SK-N-SH (cell line): Measurements from ENCODE around the gene TMEM266. TPM values are rescaled to one million over a fixed set of nuclear protein-coding genes. Genes with fewer than 3 reads are reported as not detected.

Experiments used
- CTCF ChIA-PET: fragments of 300-600, 350-600 bp; formaldehyde crosslinking; extraction: SDS; loops from one replicate; lab custom pipeline; 2021; lab: Yijun Ruan, JAX
- POLR2A ChIA-PET: fragments of 350-600 bp; sonication (Branson Sonifier 250); formaldehyde crosslinking; extraction: SDS; loops from one replicate; lab custom pipeline; 2020; ENCODE audit warnings: antibody characterized with exemption, inconsistent platforms; lab: Yijun Ruan, JAX
- DNase-seq: peaks from one replicate; pipeline ENCODE4 v3.0.0; 2012
- H2AFZ ChIP-seq: fragments of 200-600 bp; sonication (generic); 2 replicates; pipeline ENCODE4 v1.8.1; 2016; ENCODE audit warnings: antibody characterized with exemption, mild to moderate bottlenecking, low read depth
- H3F3A ChIP-seq: fragments of 200-600 bp; sonication (generic); replicated peaks from 2 replicates; pipeline ENCODE3; 2016; ENCODE audit warnings: antibody characterized with exemption, mild to moderate bottlenecking; ENCODE audit not compliant: insufficient read depth
- H3K27ac ChIP-seq, 2 experiments: fragments of 200-500 bp in 1 of 2; fragments of 200-600 bp in 1 of 2; sonication (Bioruptor generic) in 1 of 2; sonication (generic), shearing (Covaris generic) in 1 of 2; 2 replicates each; pipeline versions ENCODE4 v1.5.1 to v1.6.1; 2014 to 2016; ENCODE audit warnings: low read depth in 2 of 2, inconsistent platforms in 1 of 2, low read length in 1 of 2, mild to moderate bottlenecking in 1 of 2, mixed read lengths in 1 of 2
- H3K27me3 ChIP-seq: fragments of 200-600 bp; sonication (generic), shearing (Covaris generic); 2 replicates; pipeline ENCODE4 v1.6.1; 2016; ENCODE audit warnings: mixed run types; ENCODE audit not compliant: insufficient read depth
- H3K36me3 ChIP-seq, 2 experiments: fragments of 200-500 bp in 1 of 2; fragments of 200-600 bp in 1 of 2; sonication (Bioruptor generic) in 1 of 2; sonication (generic) in 1 of 2; replicated peaks in 1 of 2; 2 replicates each; pipeline versions ENCODE3 to v1.5.1; 2014 to 2016; ENCODE audit warnings: low read length in 1 of 2, mild to moderate bottlenecking in 1 of 2; ENCODE audit not compliant: insufficient read depth in 2 of 2, control insufficient read depth in 1 of 2
- H3K4me1 ChIP-seq, 2 experiments: fragments of 200-500 bp in 1 of 2; fragments of 200-600 bp in 1 of 2; sonication (Bioruptor generic) in 1 of 2; sonication (generic), shearing (Covaris generic) in 1 of 2; 2 replicates each; pipeline versions ENCODE4 v1.5.1 to v1.6.1; 2014 to 2016; ENCODE audit warnings: low read depth in 1 of 2, low read length in 1 of 2, mixed run types in 1 of 2; ENCODE audit not compliant: insufficient read depth in 2 of 2, control insufficient read depth in 1 of 2
- H3K4me2 ChIP-seq: fragments of 200-600 bp; sonication (generic), shearing (Covaris generic); 2 replicates; pipeline ENCODE4 v1.6.1; 2017; ENCODE audit warnings: mixed run types
- H3K4me3 ChIP-seq, 2 experiments: fragments of 200-500 bp in 1 of 2; fragments of 200-600 bp in 1 of 2; sonication (Bioruptor generic) in 1 of 2; sonication (generic), shearing (Covaris generic) in 1 of 2; 2 replicates each; pipeline versions ENCODE4 v1.5.1 to v1.8.1; 2014 to 2016; ENCODE audit warnings: low read depth in 2 of 2, inconsistent platforms in 1 of 2, low read length in 1 of 2, mild to moderate bottlenecking in 1 of 2, mixed read lengths in 1 of 2, moderate library complexity in 1 of 2
- H3K79me2 ChIP-seq: fragments of 200-600 bp; sonication (generic); 2 replicates; pipeline ENCODE4 v1.8.1; 2017; ENCODE audit warnings: mild to moderate bottlenecking; ENCODE audit not compliant: insufficient read depth
- H3K9ac ChIP-seq: fragments of 200-600 bp; sonication (generic); 2 replicates; pipeline ENCODE4 v1.6.1; 2017; ENCODE audit warnings: mixed run types
- H3K9me2 ChIP-seq: fragments of 200-600 bp; sonication (generic); 2 replicates; pipeline ENCODE4 v1.6.1; 2017; ENCODE audit warnings: mixed run types
- H3K9me3 ChIP-seq: fragments of 200-600 bp; sonication (generic); 2 replicates; pipeline ENCODE4 v1.6.1; 2017; ENCODE audit warnings: mixed run types, mild to moderate bottlenecking, moderate library complexity
- H4K20me1 ChIP-seq: fragments of 200-600 bp; sonication (generic); 2 replicates; pipeline ENCODE4 v1.6.1; 2017; ENCODE audit warnings: mild to moderate bottlenecking, mixed run types; ENCODE audit not compliant: insufficient read depth
- CHD2 ChIP-seq: fragments of 150-350 bp; IDR thresholded peaks from 2 replicates; pipeline ENCODE4 v1.6.1; 2018; ENCODE audit warnings: low read length; ENCODE audit not compliant: partially characterized antibody
- ELF1 ChIP-seq: IDR thresholded peaks from 2 replicates; pipeline ENCODE4 v1.4.0; 2012
- FOSL2 ChIP-seq: IDR thresholded peaks from 2 replicates; pipeline ENCODE4 v1.4.0; 2012; ENCODE audit warnings: low read depth, mild to moderate bottlenecking, moderate library complexity, borderline replicate concordance
- FOXJ3 ChIP-seq: sonication (generic); formaldehyde crosslinking; IDR thresholded peaks from 2 replicates; pipeline ENCODE4 v1.5.1; 2020; ENCODE audit warnings: mild to moderate bottlenecking, missing genetic modification reagents
- FOXM1 ChIP-seq: IDR thresholded peaks from 2 replicates; pipeline ENCODE4 v1.4.0; 2012; ENCODE audit warnings: low read depth, mild to moderate bottlenecking
- GABPA ChIP-seq: IDR thresholded peaks from 2 replicates; pipeline ENCODE4 v1.4.0; 2012; ENCODE audit warnings: low read depth, mild to moderate bottlenecking
- GATA2 ChIP-seq: sonication (generic); formaldehyde crosslinking; IDR thresholded peaks from 2 replicates; pipeline ENCODE4 v1.5.0; 2020; ENCODE audit warnings: mild to moderate bottlenecking, missing genetic modification reagents
- JUND ChIP-seq: IDR thresholded peaks from 2 replicates; pipeline ENCODE4 v1.4.0; 2012
- MAX ChIP-seq: IDR thresholded peaks from 2 replicates; pipeline ENCODE4 v1.4.0; 2012; ENCODE audit warnings: low read depth
- POLR2AphosphoS5 ChIP-seq: IDR thresholded peaks from 2 replicates; pipeline ENCODE4 v1.6.1; 2012; ENCODE audit warnings: low read depth, low read length
- RAD21 ChIP-seq: IDR thresholded peaks from 2 replicates; pipeline ENCODE4 v1.6.1; 2012; ENCODE audit warnings: mild to moderate bottlenecking, low read length
- RFX5 ChIP-seq: IDR thresholded peaks from 2 replicates; pipeline ENCODE4 v1.6.1; 2012; ENCODE audit warnings: mild to moderate bottlenecking, improper control_type of control experiment, low read length
- RXRA ChIP-seq: IDR thresholded peaks from 2 replicates; pipeline ENCODE4 v1.4.0; 2012; ENCODE audit warnings: low read depth, mild to moderate bottlenecking, borderline replicate concordance
- TAF1 ChIP-seq: IDR thresholded peaks from 2 replicates; pipeline ENCODE4 v1.6.1; 2012; ENCODE audit warnings: low read depth, mild to moderate bottlenecking, low read length, moderate library complexity, borderline replicate concordance
- TCF12 ChIP-seq: IDR thresholded peaks from 2 replicates; pipeline ENCODE4 v1.4.0; 2012
- TEAD4 ChIP-seq: IDR thresholded peaks from 2 replicates; pipeline ENCODE4 v1.4.0; 2012; ENCODE audit warnings: mild to moderate bottlenecking, borderline replicate concordance; ENCODE audit not compliant: insufficient read depth
- ZBTB33 ChIP-seq: IDR thresholded peaks from 2 replicates; pipeline ENCODE4 v1.4.0; 2012; ENCODE audit warnings: low read depth, borderline replicate concordance
- WGBS: methylation state at CpG from one replicate; pipeline ENCODE4 v1.1.6; 2017; ENCODE audit warnings: low lambda C conversion rate; 5-methylcytosine and 5-hydroxymethylcytosine counted together
- polyA plus RNA-seq, 3 experiments: library from polyadenylated mRNA; depleted of rRNA; stranded (reverse); fragments of >200 nt; gene quantifications; 2 replicates each; pipeline ENCODE4 v1.2.3, GENCODE V29; 2012
- TF ChIP-seq, protein P1 (sequence below): fragments of 200-600 bp; sonication (generic); IDR thresholded peaks from 2 replicates; pipeline ENCODE4 v1.6.1; 2017; ENCODE audit warnings: antibody characterized with exemption, mild to moderate bottlenecking, moderate library complexity

The TMEM266 gene
- polyA plus RNA-seq, 1 of the 3 experiments (the other 2 are of a cell fraction): 0.07 TPM

GRCh38 chr15:76222159-76222558, 162.4 kb downstream of the TMEM266 start:
- CTCF ChIA-PET: interaction anchor here (1.8 to 2.1 kb wide), 2 partner anchors 13 to 32 kb away, joined by 4 to 8 read pairs; no protein-coding TSS in a partner anchor
- Histone ChIP-seq H3K79me2 (no peaks in the 10 kb centered on the region), H3K9me2 (no peaks in the 10 kb centered on the region), H2AFZ (no peak overlapping the region), H3K27ac (no peak overlapping the region), H3K4me3 (no peak overlapping the region), H4K20me1 (no peaks in the 10 kb centered on the region), H3K9ac (no peak overlapping the region), H3K4me1 (peaks cover 0 to 6% of the 10 kb centered on the region in 2 experiments; a peak in 1 of 4 replicates), H3F3A (no peaks in the 10 kb centered on the region), H3K4me2 (no peak overlapping the region), H3K9me3 (no peaks in the 10 kb centered on the region), H3K27me3 (no peaks in the 10 kb centered on the region)
- DNase-seq: no peak
- WGBS: 94% methylated on average over 4 of the region's 4 CpGs
- TF ChIP-seq ELF1 (no peak), GABPA (no peak), FOXJ3 (no peak), CHD2 (no peak), TAF1 (no peak), JUND (no peak), RFX5 (no peak), RXRA (no peak), GATA2 (CRISPR knock-in tag) (no peak), ZBTB33 (no peak), TCF12 (no peak), FOSL2 (no peak), TEAD4 (no peak), MAX (no peak), POLR2AphosphoS5 (no peak), RAD21 (no peak), FOXM1 (no peak)
- TF ChIP-seq, protein P1, sequence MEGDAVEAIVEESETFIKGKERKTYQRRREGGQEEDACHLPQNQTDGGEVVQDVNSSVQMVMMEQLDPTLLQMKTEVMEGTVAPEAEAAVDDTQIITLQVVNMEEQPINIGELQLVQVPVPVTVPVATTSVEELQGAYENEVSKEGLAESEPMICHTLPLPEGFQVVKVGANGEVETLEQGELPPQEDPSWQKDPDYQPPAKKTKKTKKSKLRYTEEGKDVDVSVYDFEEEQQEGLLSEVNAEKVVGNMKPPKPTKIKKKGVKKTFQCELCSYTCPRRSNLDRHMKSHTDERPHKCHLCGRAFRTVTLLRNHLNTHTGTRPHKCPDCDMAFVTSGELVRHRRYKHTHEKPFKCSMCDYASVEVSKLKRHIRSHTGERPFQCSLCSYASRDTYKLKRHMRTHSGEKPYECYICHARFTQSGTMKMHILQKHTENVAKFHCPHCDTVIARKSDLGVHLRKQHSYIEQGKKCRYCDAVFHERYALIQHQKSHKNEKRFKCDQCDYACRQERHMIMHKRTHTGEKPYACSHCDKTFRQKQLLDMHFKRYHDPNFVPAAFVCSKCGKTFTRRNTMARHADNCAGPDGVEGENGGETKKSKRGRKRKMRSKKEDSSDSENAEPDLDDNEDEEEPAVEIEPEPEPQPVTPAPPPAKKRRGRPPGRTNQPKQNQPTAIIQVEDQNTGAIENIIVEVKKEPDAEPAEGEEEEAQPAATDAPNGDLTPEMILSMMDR: no peak
- TF ChIP-seq, all 33 proteins: peak for 0
- peaks cover 14 to 46% of the 10 kb centered on the region in 2 experiments for H3K36me3 ChIP-seq
- POLR2A ChIA-PET: no interaction called here
